Measurements from ENCODE around the gene GJC2.
A peak's percentile ranks its signal among the peaks of the same experiment; 100 is the strongest.

- peak; percentile 28 to 76 (median 44) for TF ChIP-seq CTCF (IDR thresholded peaks at IDR 0.05)
- TF ChIP-seq POLR2AphosphoS5 (IDR thresholded peaks at IDR 0.05): peak in 1 of 3 donors; percentile 73
- no peak for TF ChIP-seq POLR2A (IDR thresholded peaks at IDR 0.05)
These were observed 16.6 kb downstream of the GJC2 start for GRCh38 chr1:228166170-228166936.
